Skeletal muscle cell (primary cell): ENCODE data around the gene MMP11.

ENCODE experiments used
- DNase-seq: peaks from one replicate; pipeline ENCODE4 v3.0.0-alpha.2; 2010; ENCODE audit warnings: low read depth
- H3K4me3 ChIP-seq: 2 replicates; pipeline ENCODE4 v1.5.1; 2011; ENCODE audit warnings: low read depth, mild to moderate bottlenecking, control low read depth, low read length, moderate library complexity

MMP11 gene

DNA sequence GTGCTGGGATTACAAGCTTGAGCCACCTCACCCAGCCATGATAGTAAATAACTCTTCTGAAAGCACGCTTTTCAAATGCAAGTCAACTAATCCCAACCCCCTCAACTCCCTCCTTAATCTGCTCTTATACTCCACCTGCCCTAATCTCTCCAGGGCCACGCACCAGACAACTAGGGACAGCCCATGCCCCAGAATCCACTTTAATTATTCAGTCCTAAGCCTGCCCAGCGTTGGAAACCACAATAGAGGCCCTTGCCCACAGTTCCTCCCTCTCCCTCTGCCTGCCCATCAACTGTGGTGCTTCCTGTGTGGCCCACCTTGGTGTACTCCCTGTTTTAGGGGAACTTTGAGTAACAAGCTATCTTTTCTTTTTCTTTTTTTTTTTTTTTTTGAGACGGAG is 15.8 kb upstream of the MMP11 start:
- no peak for DNase-seq
- no peak overlapping the region for H3K4me3 ChIP-seq

- no peak overlapping the region for H3K4me3 ChIP-seq
- DNase-seq: no peak
Measured at GRCh38 chr22:23759566-23759965, 13.1 kb upstream of the MMP11 start.

- DNase-seq: no peak
- no peak overlapping the region for H3K4me3 ChIP-seq
Measured at GRCh38 chr22:23760056-23760455, 12.6 kb upstream of the MMP11 start.

DNA sequence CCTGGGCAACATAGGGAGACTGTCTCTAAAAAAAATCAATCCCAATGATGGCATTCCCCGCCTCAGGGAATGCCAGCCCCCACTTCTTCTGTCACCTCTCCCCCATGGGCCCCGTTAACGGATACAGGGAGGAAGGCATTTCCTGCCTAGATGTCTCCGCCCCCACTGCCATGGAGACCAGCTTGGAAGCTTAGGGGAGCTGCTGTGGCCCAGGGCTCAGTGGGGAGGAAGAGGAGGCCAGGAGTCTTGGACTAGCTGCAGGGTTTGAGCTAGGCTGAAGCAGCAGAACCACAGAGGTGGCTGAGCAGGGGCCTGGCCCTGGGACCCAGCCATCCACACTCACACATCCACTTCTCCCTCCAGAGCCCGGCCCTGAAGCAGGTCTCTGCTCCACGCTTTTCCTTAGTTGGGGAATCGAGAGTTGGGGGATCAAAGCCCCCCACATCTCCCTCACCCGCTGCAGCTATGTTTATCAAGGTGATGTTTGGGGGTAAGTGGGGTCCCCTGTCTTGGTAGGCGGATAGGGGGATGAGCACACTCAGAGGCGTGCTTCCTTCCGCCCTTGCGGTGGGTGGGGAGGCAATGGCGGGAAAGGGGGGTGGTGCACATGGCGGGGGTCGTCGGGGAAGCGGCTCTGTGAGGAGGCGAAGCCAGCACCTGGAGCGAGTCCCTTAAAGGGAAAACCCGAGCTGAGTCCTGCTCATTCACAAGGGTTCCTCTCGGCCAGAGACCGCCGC is 9.6 kb upstream of the MMP11 start, which contains the start of gene C22orf15:
Gene C22orf15, plus strand, starts transcription at position 149 of the 737 bp plus-strand sequence. Its CDS starts 317 bp downstream, at position 466.
- H3K4me3 ChIP-seq: peak within 1 kb of the TSS; percentile 20
- no peak for DNase-seq

GRCh38 chr22:23763579-23763945 is 9.1 kb upstream of the MMP11 start:
- peak overlapping the region; percentile 20 for H3K4me3 ChIP-seq
- DNase-seq: no peak

GRCh38 chr22:23763954-23764353 is 8.7 kb upstream of the MMP11 start:
- no peak for DNase-seq
- H3K4me3 ChIP-seq: peak overlapping the region; percentile 20

- no peak for DNase-seq
Measured at GRCh38 chr22:23764899-23765881, 7.5 kb upstream of the MMP11 start.

DNA sequence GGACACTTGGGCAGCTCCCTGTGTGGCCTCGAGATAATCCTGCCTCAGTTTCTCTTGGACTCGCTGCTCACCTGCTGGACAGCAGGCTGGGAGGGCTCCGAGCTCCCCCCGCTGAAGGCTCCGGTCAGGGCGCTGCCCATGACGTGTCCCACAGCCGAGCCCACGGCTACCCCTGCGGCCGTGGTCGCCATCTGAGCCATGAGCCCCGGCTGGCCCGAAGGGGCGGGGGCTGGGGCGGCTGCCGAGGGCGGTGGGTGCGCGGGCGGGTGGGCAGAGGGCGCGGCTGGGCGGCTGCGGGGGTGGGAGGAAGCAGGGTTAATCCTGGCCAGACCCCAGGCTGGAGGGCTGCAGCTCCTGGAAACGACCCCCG is 5.4 kb upstream of the MMP11 start:
- no peak for DNase-seq
- H3K4me3 ChIP-seq: peak overlapping the region; percentile 62

More at GRCh38 chr22:23764899-23765881, 7.5 kb upstream of the MMP11 start:
- no peak overlapping the region for H3K4me3 ChIP-seq

DNA sequence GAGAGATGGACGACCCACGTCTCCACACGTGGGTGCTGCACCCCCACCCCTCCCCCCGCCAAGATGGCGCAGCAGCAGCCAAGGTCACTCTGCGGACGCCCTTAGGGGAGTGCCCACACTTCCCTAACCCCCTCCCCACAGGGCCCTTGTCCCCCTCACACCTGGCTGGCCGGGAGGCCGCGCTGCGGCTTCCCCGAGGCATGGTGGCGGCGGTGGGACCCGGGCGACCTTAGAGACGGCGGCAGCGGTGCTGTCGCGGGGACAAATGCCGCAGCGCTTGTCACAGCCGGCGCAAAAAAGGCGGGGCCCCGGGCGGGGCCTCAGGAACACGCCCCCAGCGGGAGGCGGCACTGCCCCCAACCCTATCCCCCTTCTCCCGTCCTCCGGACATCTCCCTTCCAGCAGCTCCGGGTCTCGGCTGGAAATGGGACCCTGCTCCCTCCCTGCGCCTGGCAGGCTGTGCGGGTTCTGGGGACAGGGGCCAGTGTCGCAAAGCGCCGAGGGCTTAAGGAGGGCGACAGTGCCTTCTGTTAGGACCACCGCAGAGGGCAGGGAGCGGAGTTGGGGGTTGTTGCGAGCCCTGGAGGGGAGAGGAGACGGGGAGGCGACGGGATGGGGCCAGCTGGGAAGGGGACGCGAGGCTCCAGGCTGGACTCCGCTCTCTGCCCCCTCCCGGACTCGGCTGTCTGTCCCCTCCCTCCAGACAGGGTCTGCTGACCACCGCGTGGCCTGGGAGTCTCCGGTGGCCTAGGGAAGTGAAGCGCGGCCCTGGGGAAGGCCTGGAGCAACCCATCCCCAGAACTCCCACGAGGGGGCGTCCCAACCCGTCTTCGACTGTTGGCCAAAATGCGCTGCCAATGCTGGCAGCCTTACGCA is 4.7 kb upstream of the MMP11 start, which contains the start of gene CHCHD10:
Gene CHCHD10, minus strand, starts transcription at position 300 of the 876 bp plus-strand sequence. Its CDS starts 98 bp downstream, at position 202.
- no peak for DNase-seq
- H3K4me3 ChIP-seq: peak within 1 kb of the TSS; percentile 62

GRCh38 chr22:23769321-23769965 is 3.2 kb upstream of the MMP11 start:
- H3K4me3 ChIP-seq: no peak overlapping the region
- no peak for DNase-seq

GRCh38 chr22:23772315-23772648 is 367 bp upstream of the MMP11 start:
- peak overlapping the region; percentile 37 for H3K4me3 ChIP-seq
- no peak for DNase-seq

DNA sequence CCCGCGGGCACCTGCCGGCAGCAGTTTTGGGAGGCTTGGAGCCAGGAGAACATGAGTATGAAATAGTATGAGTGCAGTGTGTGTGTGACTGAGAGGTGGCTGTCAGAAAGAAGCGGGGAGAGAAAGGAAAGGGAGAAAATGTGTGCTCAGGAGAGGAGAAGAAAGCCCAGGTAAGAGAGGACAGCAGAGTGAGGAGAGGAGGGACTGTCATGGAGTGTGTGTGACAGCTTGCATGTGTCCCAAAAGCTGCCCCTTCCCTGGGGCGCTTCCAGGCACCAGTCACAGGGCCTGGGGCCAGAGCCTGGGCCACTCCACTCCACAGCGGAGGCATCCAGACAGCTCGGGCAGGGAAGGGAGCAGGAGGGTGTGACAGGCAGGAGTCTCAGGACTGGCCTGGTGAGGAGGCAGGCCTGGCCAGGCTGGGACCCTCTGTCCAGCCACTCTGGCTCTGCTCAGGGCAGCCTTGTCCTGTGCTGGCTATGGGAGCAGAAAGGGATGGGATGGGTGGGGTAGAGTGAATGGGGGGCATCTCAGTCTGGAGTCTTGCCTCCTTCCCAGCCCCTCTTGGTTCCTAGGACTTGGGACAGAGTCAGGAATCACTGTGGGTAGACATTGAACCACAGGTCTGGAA is 949 bp downstream of the MMP11 start:
- no peak for DNase-seq
- peak overlapping the region; percentile 51 for H3K4me3 ChIP-seq

GRCh38 chr22:23774114-23774921 is 1.7 kb downstream of the MMP11 start:
- H3K4me3 ChIP-seq: no peak overlapping the region
- DNase-seq: no peak

- no peak for DNase-seq
- no peak overlapping the region for H3K4me3 ChIP-seq
Measured at GRCh38 chr22:23774922-23775436, 2.3 kb downstream of the MMP11 start.

DNA sequence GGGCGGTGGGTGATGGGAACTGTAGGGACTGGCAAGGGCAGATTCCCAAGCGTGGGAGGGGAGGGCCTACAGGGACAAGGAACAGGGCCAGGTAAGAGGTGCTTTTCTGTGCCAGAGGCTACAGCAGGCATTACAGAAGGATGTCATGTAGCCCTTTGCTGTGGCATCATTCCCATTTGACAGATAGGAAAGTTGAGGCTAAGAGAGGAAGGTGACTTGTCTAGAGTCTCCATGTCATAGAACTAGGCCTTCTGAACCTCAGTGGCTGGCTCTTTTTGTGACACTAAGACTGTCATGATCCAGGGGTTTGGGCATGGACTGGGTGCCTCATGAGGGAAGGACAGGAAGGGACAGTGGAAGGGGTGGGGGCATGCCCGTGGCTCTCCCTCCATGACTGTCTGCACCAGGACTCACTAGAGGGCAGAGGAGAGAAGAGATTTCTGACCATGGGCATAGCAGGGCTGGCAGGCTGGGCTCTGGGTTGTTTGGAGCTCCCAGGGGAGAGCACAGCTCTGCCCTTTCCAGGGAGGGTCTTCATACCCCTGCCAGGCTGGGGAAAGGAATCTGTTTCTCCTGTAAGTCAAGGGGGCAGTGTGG is 3.2 kb downstream of the MMP11 start:
- no peak for DNase-seq

DNA sequence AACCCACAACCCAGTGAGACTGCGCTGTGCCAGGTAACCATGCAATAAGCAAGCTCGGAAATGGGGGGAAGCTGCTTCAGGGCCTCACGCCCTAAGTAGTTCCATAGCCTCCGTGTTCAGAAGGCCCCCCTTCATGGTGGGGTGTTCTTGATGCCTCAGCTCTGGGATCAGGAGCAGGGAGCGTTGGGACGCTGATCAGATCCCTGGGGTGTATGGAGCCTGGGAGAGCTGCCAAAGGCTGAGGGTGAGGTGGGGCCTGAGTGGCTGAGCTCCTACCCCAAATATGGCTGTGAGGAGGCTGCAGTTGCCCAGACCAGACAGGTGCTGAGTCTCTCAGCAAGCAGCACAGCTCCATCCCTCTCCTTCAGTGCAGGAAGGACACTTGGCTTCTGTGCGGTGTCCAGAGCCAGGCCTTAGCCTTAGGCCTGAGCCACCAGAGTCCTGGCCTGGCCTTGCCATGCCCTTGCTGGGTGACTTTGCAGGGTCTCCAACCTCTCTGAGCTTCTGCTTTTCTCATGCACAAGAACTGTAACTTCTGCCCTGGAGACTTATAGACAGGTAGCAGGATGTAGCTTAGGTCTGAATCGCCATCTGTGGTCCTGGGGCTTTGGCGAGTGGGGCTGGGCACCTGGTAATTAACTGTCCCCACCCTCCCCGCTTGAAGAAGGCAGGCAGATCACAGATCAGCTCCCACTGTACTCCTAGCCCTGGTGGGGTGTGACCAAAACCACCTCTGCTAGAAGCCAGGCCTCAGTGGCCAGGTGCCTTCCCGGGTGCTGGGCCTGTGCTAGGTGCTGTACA is 5.3 kb downstream of the MMP11 start:
- H3K4me3 ChIP-seq: no peak overlapping the region
- DNase-seq: no peak

More for the DNA sequence above, 3.2 kb downstream of the MMP11 start:
- H3K4me3 ChIP-seq: no peak overlapping the region

- H3K4me3 ChIP-seq: no peak overlapping the region
- DNase-seq: no peak
Measured at GRCh38 chr22:23778577-23778900, 5.9 kb downstream of the MMP11 start.
